NCI-H2227 treated with DMSO at 0.1 percent for 48 hours (cell line): ENCODE results near the gene LRSAM1.
"Not testable (repeated sequence)": the region's sequence is repeated elsewhere in the genome, so short reads cannot be mapped to it uniquely, and the experiment has no call there.

Experiments used
- DNase-seq: peaks from one replicate; lab custom pipeline; 2025; lab: John Stamatoyannopoulos, UW

The LRSAM1 gene

DNA sequence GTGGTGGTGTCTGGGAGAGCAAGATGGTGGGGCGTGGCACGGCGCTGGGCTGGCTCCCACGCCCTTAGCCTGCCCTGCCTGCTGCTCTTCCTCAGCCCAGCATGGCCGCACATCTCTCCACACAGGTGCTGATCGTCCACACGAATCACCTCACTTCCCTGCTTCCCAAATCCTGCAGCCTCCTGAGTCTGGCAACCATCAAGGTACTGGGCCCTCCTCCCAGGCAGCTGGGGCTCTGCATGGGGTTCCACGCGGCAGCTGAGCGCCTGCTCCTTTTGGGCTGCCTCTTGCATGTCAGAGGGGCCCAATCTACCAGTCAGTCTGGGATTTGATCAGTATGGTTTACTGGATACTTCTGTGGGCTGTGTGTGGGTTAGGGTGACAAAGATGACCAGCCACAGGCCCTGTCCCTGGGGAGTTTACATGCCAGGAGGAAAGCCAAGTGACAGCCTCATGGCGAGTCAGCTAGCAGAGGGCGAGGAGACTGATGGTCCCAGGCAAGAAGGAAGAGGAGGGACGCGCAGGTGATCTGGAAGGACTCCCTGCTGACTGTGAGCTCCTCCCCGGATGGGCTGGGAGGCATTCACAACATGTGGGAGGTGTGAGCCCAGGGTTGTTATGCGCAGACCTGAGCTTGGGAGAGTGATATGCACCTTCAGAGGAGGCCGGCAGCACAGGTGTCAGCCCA, 6.0 kb downstream of the LRSAM1 start:
- DNase-seq: no peak

DNA sequence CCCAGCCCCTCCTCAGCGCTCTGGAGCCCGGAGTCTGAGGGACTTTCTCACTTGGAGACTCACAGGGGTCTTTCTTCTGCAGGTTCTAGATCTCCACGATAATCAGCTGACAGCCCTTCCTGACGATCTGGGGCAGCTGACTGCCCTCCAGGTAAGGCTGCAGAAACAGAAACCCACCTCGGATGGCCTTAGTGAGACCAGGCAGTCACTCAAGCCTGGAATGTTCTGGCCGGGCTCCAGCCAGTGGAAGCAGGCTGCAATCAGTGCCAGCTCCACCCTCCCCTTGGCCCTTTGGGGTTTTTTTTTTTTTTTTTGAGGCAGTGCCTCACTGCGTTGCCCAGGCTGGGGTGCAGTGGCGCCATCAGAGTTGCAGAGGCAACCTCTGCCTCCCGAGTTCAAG, 7.6 kb downstream of the LRSAM1 start:
- DNase-seq: no peak

DNA sequence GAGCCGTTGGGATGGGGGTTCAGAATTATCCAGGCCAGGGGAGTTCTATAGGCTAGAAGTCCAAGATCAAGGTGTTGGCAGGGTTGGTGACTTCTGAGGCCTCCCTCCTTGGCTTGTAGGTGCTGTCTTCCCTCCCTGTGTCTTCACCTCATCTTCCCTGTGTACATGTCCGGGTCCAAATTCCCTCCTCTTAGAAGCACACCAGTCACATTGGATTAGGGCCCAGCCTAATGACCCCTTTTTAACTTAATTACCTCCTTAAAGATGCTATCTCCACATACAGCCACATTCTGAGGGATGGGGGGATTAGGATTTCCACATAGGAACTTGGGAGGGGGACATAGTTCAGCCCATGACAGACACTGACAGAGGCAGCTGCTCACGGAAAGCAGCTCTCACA, 12.1 kb downstream of the LRSAM1 start:
- DNase-seq: no peak

DNA sequence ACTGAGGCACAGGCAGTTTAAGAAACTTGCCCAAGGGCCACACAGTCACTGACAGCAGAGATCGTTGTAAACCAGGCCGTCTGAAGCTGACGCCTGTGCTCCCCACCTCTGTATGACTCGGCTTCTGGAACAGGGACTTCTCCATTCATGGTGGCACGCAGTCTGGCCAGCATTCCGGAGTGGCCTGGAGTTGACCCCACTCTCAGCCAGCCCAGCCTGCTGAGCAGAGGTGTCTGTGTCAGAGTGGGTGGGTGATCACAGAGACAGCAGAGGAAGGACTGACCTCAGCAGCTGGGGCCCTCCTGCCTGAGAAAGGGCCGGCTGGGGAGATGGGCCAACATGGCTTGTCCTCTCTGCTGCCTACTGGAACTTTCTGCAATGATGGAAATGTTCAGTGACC, 12.6 kb downstream of the LRSAM1 start:
- no peak for DNase-seq

DNA sequence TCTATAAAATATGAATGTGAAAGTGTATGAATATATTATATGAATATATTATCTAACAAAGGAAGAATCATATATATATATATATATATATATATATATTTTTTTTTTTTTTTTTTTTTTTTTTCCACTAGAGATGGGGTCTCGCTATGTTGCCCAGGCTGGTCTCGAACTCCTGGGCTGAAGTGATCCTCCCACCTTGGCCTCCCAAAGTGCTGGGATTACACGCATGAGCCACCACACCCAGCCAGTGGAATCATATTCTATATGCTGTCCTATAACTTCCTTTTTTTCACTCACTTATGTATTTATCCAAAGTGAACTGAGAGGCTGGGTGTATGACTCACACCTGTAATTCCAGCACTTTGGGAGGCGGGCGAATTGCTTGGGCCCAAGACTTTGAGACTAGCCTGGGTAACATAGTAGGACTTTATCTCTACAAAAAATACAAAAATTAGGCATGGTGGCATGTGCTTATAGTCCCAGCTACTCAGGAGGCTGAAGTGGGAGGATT, 15.2 kb downstream of the LRSAM1 start:
- not testable (repeated sequence) for DNase-seq

DNA sequence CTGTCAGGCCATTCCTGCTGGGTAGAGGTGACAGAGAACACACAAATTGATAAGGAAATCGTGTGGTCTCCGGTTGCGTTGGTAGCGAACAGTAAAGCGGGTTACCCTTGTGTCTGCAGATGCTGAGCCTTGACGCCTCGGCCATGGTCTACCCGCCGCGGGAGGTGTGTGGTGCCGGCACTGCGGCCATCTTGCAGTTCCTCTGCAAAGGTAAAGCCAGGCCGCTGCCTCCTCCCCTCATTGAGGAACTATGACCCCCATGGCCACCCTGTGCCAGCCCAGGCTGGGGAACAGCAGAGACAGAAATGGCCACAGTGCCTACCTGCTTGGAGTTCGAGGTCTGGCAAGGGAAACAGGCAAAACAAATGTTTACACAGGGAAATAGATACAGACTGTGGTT, 16.3 kb downstream of the LRSAM1 start:
- no peak for DNase-seq

DNA sequence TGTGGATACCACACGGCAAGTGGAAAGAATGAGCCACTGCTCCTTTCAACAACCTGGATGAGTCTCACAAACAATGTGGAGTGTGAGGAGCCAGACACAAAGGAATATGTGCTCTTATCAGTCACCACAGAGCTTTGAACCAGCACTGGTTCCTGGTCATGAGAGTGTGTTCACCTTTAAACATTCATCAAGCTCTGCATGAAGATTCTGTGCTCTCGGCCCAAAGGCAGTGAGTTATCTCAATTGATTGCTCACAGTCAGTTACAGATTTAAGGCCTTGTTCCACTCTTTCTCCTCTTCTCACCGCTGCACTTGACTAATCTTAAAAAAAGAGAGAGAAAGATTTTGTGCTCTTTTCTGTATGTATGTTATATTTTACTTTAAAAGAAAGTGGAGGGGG, 19.4 kb downstream of the LRSAM1 start:
- DNase-seq: no peak

DNA sequence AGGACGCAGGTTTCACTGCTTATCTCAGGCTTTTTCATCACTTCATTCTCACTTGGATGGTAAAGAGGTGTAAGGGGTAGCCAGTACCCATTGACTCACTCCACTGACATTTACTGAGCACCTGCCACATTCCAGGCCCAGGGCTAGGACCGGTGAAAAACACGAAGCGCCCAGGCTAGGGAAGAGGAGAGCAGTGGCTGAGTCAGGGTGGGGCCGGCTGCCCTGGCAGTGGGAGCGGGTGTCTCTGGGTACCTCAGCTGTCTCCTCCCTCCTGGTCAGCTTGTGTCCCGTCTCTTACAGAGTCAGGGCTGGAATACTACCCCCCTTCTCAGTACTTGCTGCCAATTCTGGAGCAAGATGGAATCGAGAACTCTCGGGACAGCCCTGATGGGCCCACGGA, 22.2 kb downstream of the LRSAM1 start:
- DNase-seq: no peak

DNA sequence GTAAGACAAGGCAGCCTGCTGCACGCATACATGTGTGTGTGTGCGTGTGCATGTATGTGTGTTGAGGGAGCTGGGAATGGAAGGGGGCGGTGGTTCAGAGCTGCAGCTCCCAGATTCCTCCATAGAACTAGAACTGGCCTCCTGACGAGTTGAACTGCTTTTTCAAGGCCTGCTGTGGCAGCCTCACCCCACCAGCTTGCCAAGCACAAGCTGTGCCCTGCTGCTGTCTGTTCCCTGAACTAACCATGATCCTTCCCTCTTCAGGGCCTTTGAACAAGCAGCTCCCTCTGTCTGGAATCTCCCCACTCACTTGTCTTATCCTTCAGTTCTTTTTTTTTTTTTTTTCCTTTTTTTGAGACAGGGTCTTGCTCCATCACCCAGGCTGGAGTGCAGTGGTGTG, 22.6 kb downstream of the LRSAM1 start:
- no peak for DNase-seq

DNA sequence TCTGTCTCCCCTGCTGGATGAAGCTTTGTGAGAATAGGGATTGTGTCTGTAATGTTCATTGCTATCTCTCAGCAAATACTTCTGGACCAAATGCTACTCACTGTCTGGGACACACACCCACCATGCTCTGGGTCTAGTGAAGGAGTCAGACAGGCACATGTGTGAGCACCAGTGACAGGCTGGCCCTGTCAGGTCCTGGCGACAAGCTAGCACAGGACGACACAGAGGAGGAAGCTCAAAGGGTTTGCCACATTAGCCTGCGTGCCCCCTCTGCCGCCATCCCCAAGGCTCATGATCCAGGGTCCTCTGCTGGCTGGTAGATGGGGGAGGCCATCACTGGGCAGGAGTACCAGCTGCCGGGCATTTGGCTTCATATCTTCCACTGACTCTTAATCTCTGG, 23.3 kb downstream of the LRSAM1 start:
- DNase-seq: no peak

DNA sequence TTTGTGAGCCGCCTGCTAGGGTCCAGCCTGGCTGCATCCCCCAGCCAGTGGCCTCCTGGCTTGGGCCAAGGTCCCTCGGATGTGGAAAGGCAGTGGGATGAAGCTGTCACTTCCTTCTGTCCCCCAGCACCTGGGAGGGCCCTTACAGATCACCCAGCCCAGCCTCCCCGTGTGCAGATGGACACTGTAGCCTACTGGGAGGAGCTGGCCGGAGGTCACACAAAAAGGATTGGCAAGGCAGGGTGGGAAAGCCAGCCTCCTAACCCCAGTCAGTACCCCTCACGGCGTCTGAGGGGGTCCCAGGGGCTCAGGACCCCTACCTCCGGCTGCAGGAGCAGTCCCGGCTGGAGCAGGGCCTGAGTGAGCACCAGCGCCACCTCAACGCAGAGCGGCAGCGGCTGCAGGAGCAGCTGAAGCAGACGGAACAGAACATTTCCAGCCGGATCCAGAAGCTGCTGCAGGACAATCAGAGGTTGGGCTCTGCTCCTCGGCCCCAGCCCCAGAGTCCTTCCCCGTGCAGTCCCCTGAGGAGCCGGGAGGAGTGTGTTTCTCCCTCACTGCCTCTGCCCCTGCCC, 28.3 kb downstream of the LRSAM1 start:
- DNase-seq: no peak

DNA sequence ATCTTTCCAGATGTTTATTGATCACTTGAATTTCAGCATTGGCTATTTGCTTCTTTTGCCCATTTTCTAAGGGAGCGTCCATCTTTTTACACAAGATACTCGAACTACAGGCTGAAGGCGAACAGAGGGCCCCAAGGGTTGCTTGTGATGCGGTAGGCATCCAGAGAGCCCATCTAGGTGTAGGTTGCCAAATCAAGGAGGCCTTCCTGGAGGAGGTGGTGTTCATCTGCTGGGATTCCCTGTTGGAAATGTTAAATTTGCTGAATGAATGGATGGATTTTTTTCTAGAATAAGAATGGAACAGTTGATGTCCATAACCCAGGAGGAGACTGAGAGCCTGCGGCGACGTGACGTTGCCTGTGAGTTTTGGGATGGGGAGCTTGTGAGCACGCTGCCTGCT, 31.4 kb downstream of the LRSAM1 start:
- DNase-seq: no peak

DNA sequence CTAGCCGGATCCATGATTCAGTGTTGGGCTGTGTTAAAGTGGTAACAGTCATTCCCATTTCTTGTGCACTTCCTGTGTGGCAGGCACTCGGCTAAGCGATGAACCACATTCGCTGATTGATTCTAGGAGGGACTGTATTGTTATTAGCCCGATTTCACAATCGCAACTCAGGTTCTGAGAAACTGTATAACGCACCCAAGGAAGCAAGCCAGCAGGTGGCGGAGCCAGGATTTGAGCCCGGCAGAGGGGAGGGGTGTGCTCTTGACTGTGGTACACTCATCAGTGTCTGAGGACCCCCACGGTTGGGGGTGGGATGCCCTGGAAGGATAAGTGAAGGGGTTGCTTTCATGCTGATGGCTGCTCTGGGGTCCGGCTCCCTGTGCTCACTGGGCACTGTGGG, 34.7 kb downstream of the LRSAM1 start:
- DNase-seq: no peak

DNA sequence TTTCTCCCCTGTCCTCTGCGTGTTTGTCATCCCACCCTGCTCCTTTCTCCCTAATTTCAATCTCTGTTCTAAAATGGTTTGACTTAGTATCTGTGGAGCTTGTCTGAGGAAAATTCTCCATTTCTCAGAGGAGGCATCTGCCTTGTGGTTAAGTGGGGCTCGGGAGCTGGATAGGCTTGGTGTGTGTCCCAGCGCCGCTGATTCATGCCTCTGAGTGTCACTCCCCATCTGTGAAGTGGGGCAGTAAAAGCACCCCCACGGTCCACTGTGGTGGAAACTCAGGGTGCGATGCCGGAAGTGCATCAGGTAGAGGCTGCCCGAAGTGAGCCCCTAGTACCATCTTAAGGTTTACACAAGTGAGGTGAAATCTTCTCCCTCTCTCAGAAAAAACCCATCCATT, 37.6 kb downstream of the LRSAM1 start:
- no peak for DNase-seq

DNA sequence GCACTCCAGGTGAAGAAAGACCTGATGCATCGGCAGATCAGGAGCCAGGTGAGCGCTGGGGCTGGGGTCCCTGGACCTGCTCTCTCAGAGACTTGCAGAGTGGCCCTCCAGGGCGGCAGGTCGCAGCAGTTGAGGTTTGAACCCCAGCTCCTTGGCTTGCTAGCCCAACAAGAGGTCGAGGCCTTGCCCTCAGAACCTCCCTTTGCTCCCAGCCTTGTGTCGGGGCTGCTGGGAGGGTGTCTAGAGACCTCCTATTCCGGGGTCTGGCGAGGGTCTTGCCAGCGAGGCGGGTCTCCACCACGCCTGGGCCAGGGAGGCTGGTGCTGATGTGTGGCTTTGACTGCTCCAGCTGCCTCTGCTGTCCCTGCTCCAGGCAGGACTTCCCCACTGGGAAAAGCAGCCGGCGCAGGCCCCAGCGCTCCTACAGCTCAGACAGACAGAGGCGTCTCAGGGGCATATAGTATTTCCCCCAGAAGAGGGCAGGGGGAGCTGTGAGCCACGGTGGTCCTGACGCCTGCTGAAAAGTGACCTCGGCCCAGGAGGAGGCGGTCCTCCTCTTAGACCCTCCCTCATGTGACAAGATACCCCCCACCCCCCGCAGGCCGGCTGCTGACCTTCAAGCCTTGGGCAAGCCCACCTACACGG, 38.3 kb downstream of the LRSAM1 start:
- no peak for DNase-seq

DNA sequence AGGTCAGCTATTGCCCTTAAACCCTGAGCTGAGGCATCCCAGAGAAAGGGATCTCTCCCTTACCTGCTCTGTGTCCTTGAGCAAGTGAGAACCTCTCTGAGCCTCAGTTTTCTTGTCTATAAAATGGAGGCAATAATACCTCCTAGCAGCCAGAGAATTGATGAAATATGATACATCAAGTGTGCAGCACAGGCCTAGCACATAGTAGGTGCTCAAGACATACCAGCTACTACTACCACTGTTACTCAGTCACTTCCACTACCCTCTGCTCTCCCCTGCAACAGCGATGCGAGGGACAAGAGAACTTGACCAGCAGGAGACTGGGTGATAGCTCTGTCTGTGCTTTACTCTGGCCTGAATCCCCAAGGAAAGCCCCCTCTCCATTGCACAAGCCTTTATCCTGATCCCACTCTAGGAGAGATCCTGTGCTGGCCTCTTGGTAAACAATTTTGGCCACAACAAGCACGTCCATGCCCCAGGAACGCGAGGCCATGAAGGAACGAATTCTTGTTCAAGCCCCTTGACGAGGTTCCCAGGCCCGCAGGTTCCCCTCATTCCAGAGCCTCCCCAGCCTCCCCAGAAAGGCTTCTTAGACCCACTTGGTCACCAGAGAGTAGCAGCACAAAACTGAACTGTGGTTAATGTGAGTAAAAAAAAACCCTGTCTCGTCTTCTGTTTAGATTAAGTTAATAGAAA, 39.4 kb downstream of the LRSAM1 start:
- no peak for DNase-seq

DNA sequence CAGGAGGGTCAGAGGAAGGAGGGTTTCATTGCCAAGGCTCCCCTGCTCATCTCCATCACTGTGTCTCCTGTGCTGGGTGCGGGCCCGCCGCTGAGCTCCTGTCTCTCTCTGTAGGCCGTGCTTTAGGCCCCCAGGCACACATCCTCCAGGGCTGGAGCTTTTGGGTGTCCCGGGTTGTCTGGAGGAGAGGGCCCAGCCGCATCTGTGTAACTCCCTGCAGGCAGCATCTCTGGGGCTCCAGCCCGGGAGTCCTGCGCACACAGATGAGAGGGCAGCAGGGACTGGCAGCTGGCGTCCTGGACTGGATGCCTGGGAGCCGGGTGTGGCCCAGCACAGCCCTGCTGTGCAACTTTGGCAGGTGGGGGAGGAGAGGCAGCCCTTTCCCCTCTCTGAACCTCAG, 40.2 kb downstream of the LRSAM1 start:
- no peak for DNase-seq

DNA sequence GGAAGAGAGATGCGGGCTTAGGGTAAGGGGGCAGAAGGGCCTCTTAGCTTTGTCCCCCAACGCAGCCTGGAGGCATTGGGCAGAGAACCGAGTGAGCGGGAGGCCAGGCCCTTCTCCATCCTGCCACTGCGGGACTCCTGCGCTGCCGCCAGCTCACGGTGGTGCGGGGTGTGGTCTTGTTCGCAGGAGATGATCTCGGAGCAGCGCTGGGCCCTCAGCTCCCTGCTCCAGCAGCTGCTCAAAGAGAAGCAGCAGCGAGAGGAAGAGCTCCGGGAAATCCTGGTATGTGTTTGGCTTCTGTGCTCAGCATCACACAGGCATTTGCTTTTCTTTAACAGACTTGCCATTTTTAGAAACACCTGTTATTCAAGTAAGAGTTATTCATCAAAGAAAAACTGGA, 41.3 kb downstream of the LRSAM1 start:
- no peak for DNase-seq

DNA sequence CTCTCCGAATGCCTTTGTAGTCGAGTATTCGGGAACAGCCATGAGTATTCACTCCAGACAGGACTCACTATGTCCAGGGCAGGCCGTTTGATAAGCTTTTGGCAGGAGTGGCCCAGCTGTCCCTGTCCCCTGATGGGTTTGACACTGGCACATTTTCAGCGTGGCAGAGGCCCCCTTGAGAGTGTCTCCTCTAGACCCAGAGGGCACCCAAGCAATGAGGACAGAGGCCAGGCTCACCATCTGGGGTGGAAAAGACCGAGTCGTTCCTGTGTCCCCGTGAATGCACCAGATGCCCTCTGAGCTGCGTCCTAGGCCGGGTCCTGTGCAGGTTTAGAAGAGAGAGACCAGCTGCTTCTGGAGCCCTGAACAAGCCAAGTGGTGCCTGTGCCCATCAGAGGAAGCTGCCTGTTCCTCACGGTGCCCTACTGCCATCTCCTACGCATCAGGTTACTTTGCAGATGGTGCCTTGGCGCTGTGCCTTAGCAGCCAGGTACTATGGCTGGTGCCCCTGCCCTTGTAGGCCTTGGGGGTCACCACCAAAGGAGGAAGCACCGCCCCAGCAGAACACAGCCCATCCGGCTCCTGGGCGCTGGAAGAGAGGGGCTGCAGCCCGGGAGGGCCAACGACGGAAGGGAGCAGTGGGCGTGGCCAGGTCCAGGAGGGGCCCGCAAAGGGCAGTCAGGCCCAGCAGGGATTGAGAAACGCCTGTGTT, 42.4 kb downstream of the LRSAM1 start:
- DNase-seq: no peak

DNA sequence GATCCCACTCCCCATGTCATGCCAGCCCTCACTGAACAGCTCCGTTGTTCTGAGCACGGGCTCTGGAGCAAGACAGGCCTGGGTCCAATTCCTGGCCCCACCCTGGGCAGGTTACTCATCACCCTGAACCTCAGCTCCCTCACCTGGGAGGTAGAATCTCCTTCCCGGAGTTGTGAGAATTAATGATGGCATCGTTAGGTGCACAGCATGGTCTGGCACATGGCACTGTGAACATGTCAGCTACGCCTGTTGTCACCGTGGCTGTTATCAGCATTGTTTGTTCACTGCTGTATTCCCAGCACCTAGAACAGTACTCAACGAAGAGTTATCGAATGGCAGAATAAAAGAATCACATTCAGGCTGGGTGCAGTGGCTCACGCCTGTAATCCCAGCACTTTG, 43.0 kb downstream of the LRSAM1 start:
- DNase-seq: no peak

DNA sequence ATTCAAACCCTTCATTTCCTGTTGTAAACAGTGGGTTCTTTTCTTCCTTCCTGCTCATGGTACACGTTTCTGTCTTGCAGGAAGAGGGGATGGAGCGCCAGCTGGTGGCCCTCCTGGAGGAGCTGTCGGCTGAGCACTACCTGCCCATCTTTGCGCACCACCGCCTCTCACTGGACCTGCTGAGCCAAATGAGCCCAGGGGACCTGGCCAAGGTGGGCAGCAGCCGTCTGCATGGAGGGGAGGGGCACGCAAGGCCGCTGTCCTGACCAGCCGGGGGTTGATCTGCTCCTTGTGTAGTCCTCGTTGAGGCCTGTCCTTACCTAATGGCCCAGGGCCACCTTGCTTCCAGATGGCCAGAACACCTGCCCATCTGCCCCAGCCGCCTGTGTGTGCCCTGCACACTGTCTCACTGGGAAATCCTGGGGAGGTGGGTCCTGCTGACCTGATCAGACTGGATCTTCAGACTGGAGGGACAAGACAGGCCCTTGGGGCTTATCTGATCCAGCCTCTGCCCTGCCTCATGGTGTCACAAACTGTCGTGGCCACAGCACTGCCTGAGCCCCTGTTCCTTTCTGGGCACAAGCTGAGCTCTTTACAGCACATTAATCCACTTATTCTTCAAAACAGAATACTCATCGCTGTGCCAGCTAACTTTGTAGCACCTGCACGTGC, 44.7 kb downstream of the LRSAM1 start:
- no peak for DNase-seq

DNA sequence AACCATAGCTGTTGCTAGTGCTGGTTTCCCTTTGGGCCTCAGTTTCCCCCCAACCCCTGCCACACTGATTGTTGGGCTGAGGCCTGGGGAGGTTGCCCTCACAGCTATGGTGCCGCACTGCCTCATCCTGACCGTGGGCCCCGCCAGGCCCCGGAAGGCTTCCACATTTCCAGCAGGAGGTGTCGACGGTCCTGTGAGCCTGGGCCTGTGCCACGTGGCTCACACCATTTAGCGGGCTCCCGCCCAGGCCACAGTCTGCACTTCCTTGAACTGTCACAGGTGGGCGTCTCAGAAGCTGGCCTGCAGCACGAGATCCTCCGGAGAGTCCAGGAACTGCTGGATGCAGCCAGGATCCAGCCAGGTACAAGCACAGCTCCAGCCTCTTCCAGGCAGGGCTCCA, 45.7 kb downstream of the LRSAM1 start:
- DNase-seq: no peak
